Thoracic aorta (tissue), 2 donors: Measurements from ENCODE around the gene OXA1L. TPM values are rescaled to one million over a fixed set of nuclear protein-coding genes. Genes with fewer than 3 reads are reported as not detected.

Source experiments
- ATAC-seq: fragments of 150-250 bp; one replicate; pipeline ENCODE4 v1.8.0; 2017; ENCODE audit warnings: low read depth; ENCODE audit not compliant: insufficient number of reproducible peaks, low FRiP score
- DNase-seq: peaks from one replicate; pipeline ENCODE4 v3.0.0-alpha.2; 2020; ENCODE audit warnings: low spot score
- H3K27ac ChIP-seq, 2 donors: fragments of 200-600 bp; sonication (generic); 1 replicate in 1 of 2; 2 replicates in 1 of 2; pipeline ENCODE4 v1.5.1; 2016; ENCODE audit warnings: mild to moderate bottlenecking in 2 of 2, moderate library complexity in 2 of 2
- H3K27me3 ChIP-seq: fragments of 200-600 bp; sonication (generic); replicated peaks from 2 replicates; pipeline ENCODE4 v1.6.0; 2016; ENCODE audit warnings: mild to moderate bottlenecking; ENCODE audit not compliant: insufficient read depth
- H3K36me3 ChIP-seq: fragments of 200-600 bp; sonication (generic); one replicate; pipeline ENCODE4 v1.5.1; 2016
- H3K4me1 ChIP-seq, 2 donors: fragments of 200-600 bp; sonication (generic); 1 replicate in 1 of 2; 2 replicates in 1 of 2; pipeline versions ENCODE4 v1.5.1 to v1.6.0; 2016; ENCODE audit warnings: low read depth in 2 of 2, mild to moderate bottlenecking in 1 of 2; ENCODE audit not compliant: control insufficient read depth in 1 of 2
- H3K4me3 ChIP-seq: fragments of 200-600 bp; sonication (generic); 2 replicates; pipeline ENCODE4 v1.5.1; 2016; ENCODE audit warnings: mild to moderate bottlenecking
- H3K9me3 ChIP-seq: fragments of 200-600 bp; sonication (generic); 2 replicates; pipeline ENCODE4 v1.5.1; 2016
- CTCF ChIP-seq: fragments of 200-600 bp; sonication (generic); IDR thresholded peaks from one replicate; pipeline ENCODE4 v1.5.1; 2019; ENCODE audit warnings: antibody characterized with exemption
- total RNA-seq, 2 donors: library from RNA; depleted of rRNA; stranded (reverse); fragments of >200 nt; gene quantifications; one replicate each; pipeline versions ENCODE4 v1.1.0 to v1.2.3, GENCODE V29; 2016

The OXA1L gene
- total RNA-seq, 2 donors from 2014 or later: 72.2 to 72.6 TPM

GRCh38 chr14:22780105-22780679 lies 13.7 kb downstream of the OXA1L start:
- no peak for ATAC-seq
- Histone ChIP-seq H3K9me3 (no peaks in the 10 kb centered on the region), H3K27me3 (no peaks in the 10 kb centered on the region), H3K36me3 (peaks cover 6% of the 10 kb centered on the region), H3K4me3 (no peak overlapping the region), H3K27ac (peak overlapping the region in 1 of 2 donors; percentile 38), H3K4me1 (peaks cover 0 to 8% of the 10 kb centered on the region in 2 donors)
- no peak for DNase-seq
- no peak for TF ChIP-seq CTCF

GRCh38 chr14:22780941-22781300 lies 14.4 kb downstream of the OXA1L start:
- DNase-seq (no peak), ATAC-seq (no peak)
- Histone ChIP-seq H3K9me3 (no peaks in the 10 kb centered on the region), H3K36me3 (no peaks in the 10 kb centered on the region), H3K4me3 (no peak overlapping the region), H3K4me1 (peaks cover 0 to 8% of the 10 kb centered on the region in 2 donors), H3K27me3 (no peaks in the 10 kb centered on the region), H3K27ac (peak overlapping the region in 1 of 2 donors; percentile 38)
- no peak for TF ChIP-seq CTCF

GRCh38 chr14:22781301-22781991 lies 15.0 kb downstream of the OXA1L start:
- DNase-seq (no peak), ATAC-seq (no peak)
- Histone ChIP-seq H3K27me3 (no peaks in the 10 kb centered on the region), H3K4me3 (no peak overlapping the region), H3K9me3 (no peaks in the 10 kb centered on the region), H3K36me3 (no peaks in the 10 kb centered on the region), H3K4me1 (peaks cover 0 to 8% of the 10 kb centered on the region in 2 donors), H3K27ac (no peak overlapping the region)
- TF ChIP-seq CTCF: no peak

GRCh38 chr14:22786685-22787084 lies 20.2 kb downstream of the OXA1L start:
- DNase-seq (no peak), ATAC-seq (no peak)
- Histone ChIP-seq H3K4me1 (no peaks in the 10 kb centered on the region), H3K27me3 (no peaks in the 10 kb centered on the region), H3K36me3 (no peaks in the 10 kb centered on the region), H3K4me3 (no peak overlapping the region), H3K27ac (no peak overlapping the region), H3K9me3 (no peaks in the 10 kb centered on the region)
- TF ChIP-seq CTCF: no peak

- Histone ChIP-seq H3K9me3 (no peaks in the 10 kb centered on the region), H3K36me3 (no peaks in the 10 kb centered on the region), H3K27ac (no peak overlapping the region), H3K27me3 (no peaks in the 10 kb centered on the region), H3K4me1 (no peaks in the 10 kb centered on the region), H3K4me3 (no peak overlapping the region)
- ATAC-seq (no peak), DNase-seq (no peak)
- no peak for TF ChIP-seq CTCF
Measured at GRCh38 chr14:22791301-22791700, 24.8 kb downstream of the OXA1L start.
